HG02970 (cell line): ENCODE results near the gene CLPSL1.
"Not testable (repeated sequence)": the region's sequence is repeated elsewhere in the genome, so short reads cannot be mapped to it uniquely, and the experiment has no call there.

Experiments used
- ATAC-seq: cut with Tn5 transposase; IDR thresholded peaks from one replicate; pipeline ENCODE4 v1.9.1; 2021; ENCODE audit warnings: mild to moderate bottlenecking, moderate library complexity, moderate number of reproducible peaks; ENCODE audit not compliant: unreplicated experiment, low FRiP score

CLPSL1 gene, protein sequence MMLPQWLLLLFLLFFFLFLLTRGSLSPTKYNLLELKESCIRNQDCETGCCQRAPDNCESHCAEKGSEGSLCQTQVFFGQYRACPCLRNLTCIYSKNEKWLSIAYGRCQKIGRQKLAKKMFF

DNA sequence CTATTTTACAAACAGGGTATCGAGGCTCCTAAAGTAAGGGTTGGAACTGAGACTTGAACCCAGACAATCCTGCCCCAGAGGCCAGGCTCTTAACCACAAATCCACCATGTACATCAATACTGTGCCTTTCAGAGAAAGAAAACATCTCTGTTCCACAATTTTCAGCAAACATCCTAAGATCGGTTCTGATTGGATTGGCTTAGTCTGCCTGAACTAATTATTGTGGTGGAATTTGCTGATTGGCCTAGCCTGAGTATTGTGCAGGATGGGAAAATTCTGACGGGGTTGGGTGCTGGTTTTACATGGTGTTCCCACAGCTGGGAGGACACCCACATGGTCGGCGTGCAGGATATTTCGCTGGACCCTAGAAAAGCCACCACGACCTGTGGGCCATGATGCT lies at the start of gene CLPSL1:
Gene CLPSL1, plus strand, starts transcription at position 301 of the 400 bp plus-strand sequence. Its CDS starts 92 bp downstream, at position 393.
- ATAC-seq, result no peak

DNA sequence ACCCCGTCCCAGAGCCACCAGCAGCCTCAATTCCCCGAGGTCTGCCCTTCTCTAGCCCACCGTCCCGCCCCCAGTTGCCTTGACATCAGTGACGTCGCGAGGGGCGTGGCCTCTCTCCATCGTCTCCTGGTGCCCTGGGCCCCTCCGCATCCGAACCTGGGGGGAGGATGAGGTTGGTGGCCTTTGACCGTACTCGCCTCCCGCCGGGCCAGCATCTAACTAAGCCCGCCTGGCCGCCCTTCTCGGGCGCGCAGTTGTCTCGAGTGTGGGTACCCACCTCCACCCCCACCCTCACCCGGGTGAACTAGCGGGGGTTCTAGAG lies 49.4 kb upstream of the CLPSL1 start:
- ATAC-seq, result peak; percentile 53

DNA sequence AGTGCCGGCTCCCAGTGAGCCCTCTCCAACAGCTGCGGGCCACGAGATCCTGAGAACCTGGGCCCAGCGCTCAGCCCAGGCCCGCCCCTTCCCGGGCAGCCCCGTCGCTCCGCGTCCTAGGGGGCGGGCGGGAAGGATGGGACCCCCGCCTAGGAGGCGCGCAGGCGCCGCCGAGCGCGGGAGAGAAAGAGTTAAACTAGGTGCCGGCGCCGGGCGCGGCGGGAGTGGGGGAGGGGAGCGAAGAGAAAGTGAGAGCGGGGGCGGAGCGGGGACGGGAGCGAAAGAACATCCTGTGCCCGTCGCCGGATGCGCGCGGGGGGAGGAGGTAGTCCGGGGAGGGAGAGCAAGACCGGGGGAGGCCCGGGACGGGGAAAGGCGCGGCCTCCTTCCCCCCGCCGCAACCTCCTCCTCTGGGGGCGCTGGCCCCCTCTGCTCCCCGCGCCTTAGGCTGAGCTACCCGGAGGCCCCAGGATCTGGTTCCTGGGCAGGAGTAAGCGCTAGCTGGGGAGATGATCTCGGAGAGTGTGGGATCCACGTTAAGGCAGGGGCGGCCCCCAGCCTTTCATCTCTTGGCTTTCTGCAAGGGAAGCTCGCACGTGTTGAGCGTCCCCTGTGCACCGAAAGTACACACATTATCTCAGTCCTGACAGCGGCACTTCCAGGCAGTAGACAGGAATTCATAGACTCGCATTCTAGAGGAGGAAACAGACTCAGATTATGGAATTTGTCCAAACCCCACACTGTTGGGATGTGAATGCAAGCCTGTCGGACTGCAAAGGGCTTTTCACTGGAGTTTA lies 48.9 kb upstream of the CLPSL1 start:
- ATAC-seq, result peak; percentile 54

DNA sequence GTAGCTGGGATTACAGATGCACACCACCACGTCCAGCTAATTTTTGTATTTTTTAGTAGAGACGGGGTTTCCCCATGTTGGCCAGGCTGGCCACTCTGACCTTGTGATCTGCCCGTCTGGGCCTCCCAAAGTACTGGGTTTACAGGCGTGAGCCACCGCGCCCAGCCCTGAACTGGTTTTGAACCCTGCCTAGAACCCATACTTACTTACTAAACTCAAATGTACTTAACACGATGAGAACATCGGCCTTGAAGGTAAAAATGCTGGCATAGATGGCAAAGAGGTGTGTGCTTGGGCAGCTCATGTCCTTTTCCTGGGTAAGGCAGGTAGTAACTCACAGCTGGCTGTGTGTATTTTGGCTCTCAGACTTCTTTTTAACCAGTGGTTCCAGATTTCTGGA lies 47.2 kb upstream of the CLPSL1 start:
- no peak for ATAC-seq

DNA sequence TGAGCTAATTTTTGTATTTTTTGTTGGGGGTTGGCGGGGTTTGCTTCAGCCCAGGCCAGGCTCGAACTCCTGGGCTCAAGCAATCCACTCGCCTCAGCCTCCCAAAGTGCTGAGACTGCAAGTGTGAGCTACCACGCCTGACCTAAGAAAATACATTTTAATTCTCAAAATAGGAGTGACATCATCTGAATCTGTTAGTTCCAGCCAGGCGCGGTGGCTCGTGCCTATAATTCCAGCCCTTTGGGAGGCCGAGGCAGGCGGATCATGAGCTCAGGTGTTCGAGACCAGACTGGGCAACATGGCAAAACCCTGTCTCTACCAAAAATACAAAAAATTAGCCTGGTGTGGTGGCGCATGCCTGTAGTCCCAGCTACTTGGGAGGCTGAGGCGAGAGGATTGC lies 46.5 kb upstream of the CLPSL1 start:
- not testable (repeated sequence) for ATAC-seq

DNA sequence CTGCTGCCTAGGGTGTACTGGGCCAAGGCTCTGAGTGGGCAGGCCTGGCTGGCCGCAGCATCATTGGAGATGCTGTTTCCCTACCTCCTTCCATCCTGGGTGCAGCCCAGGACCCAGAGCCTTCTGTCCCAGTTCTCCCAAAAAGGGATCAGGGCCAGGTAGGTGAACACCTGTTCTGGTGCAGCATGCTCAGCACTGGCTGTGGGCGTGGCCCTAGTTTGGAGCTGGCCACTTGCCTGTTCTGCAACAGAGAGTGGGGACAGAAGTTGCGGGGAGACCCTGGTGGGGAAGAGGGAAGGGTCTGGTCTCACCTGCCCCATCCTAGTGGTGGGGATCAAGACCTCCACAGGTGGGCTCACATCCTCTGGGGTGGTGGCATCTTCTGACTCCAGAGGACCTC lies 45.4 kb upstream of the CLPSL1 start:
- ATAC-seq, result no peak

DNA sequence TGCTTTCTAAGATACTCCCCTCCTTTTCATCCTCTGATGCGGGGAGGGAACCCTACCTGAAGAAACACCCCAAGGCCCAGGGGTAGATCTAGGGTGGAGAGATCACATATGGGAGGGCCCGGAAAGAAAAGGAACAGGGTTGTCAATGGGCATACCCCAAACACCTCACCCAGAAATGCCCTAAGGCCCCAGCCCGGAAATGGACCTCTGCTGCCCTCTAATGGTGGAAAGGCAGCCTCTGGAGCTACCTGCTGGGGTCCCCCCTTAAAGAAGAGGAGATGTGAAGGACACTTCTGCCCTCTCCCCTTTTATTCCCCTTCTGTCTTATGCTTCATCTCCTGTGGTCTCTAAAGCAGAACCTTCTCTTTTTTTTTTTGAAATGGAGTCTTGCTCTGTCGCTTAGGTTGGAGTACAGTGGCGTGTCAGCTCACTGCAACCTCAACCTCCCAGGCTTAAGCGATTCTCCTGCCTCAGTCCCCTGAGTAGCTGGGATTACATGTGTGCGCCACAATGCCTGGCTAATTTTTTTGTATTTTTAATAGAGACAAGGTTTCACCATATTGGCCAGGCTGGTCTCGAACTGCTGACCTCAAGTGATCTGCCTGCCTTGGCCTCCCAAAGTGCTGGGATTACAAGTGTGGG lies 44.4 kb upstream of the CLPSL1 start:
- no peak for ATAC-seq

DNA sequence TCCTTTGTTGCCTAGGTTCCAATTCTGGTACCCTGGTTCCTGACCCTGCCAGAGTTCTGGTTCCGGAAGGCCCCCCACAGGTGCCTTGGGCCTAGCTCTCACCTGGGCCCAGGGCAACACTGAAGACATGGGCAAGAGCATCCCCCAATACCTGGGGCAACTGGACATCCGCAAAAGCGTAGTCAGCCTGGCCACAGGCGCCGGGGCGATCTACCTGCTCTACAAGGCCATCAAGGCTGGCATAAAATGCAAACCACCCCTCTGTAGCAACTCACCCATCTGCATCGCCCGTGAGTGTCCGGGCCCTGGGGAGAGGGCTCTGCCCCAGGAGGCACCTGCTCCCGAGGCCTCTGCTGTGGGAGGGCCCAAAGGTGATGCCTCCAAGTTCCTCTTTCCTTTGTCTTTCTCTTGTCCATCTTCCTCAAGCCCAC lies 43.8 kb upstream of the CLPSL1 start, which contains the start of gene ARMC12:
Gene ARMC12, plus strand, starts transcription at position 51 of the 431 bp plus-strand sequence. Its CDS starts 77 bp downstream, at position 128.
- ATAC-seq, result no peak

DNA sequence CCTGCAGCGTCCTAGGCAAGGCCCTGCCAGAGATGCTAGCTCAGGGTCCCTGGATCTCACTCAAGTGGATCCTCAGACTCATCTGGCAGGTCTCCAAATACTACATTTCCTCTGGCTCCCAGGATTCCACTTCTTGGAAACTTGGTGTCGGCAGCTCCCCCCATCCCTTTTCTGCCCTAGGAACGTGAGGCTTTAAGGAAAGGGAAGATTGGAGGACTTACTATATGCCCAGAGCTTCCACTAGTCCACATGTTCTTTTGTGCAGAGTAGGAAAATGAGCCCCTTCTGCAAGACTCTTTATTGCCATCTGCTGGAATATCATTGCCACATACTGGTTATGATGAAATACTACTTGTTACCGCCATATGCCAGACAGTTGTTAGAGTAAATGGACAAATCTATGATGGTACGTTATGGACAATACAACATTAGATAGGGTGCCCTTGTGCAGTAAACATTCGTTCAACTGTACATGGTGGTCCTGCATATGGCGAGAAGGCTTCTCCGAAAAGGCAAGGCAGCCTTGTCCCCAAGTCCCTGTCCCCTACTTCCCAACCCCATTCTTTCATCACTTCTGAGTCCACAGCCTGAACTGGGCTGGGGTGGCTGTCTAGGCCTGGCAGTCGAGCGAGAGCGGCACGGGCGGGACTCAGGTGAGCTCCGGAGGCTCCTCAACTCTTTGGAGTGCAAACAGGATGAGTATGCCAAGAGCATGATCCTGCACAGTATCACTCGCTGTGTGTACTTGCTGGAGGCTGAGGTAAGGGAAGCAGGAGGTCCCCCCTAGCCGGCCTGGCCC lies 43.2 kb upstream of the CLPSL1 start:
- no peak for ATAC-seq

DNA sequence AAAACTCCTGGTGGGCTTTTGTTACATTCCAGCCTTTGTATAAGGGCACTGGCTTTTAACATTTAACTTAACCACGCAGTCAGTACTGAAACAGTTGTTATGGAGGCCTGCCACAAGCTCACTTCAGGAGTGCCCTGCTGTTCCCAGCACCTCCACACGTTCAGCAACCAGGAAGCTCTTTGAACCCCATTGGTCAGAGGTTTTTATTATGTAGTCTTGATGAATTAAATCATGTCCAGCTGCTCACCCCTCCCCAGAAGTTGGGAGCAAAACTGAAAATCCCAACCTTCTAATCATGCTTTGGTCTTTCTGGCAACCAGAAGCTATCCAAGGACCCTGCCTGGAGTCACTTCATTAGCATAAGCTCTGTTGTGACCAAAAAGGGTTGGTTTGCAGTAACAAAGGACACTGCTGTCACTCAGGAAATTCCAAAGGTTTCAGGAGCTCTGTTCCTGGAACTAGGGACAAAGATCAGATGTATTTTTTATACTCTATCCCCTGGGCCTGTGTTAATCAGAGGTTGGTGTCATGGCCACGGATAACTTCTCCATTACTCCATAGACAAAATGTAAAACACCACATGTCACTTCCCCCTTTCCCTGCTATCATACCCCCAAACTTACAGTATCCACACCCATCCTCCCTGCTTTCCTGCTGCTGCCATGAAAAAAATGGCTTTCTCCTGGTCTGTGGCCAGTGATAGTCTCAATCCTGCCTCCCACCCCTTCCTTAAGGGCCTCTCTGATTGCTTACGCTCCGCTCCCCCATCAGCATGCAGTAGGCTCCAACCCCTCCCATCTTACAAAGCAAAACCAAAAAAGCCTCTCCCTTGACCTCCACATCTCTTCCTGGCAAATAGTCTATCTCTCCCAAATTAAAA lies 40.9 kb upstream of the CLPSL1 start:
- no peak for ATAC-seq

DNA sequence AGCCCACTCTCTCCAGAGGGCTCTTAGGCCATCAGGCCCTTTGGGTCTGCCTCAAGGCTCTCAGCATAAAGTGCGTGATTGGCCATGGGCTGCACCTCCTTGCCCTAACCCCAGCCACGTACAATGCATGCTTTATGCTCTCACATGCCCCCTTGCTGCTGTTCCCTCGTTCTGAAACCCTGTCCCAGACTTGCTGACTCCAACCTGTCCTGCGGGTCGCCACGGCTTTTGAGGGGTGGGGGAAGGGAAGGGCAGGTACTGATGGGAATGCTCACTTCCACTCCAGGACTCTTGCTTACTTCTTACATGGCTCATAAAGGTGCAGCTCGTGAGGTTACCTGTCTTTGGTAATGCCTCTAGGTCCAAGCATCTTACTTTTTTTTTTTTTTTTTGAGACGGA lies 38.0 kb upstream of the CLPSL1 start:
- ATAC-seq, result no peak

DNA sequence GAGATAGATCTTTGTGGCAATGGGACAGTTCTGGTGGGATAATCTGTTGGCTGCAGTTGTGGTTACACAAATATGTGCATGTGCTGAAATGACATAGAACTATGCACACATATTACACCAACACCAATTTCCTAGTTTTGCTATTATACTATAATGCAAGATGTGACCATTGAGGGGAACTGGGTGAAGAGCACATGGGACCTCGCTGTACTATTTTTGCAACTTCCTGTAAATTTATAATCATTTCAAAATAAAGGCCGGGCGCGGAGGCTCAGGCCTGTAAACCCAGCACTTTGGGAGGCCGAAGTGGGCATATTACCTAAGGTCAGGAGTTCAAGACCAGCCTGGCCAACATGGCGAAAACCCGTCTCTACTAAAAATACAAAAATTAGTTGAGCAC lies 35.3 kb upstream of the CLPSL1 start:
- no peak for ATAC-seq

DNA sequence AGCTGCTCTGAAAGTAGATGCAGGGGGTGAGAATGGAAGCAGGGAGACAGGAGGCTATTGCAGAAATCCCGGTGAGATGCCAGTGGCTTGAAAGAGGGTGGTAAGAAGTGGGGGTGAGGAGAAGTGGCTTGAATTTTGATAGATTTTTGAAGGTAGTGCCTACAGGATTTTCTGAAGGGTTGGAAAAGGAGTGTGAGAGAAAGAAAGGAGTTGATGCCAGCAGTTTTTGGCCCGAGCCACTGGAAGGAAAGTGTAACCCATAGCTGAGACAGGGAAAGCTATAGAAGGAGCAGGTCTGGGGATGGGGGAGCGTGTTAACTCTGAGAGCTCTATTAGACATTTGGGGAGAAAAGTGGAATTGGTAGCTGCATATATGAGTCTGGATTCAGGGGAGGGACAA lies 34.3 kb upstream of the CLPSL1 start:
- ATAC-seq, result no peak

DNA sequence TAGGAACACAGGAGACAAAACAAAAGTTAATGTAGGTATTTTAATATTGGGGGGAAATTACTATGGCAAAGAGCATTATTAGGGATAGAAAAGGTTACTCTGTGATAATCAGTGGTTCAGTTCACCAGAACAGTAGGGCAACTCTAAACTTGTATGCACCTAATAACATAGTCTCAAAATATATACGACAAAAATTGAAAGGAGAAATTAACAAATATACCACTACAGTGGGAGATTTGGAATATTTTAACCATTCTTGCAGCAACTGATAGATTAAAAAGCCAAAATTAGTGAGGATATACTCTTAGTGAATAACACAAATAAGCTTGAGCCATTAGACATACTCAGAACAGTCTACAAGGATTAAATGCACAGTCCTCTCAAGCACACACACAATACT lies 32.9 kb upstream of the CLPSL1 start:
- ATAC-seq, result no peak

DNA sequence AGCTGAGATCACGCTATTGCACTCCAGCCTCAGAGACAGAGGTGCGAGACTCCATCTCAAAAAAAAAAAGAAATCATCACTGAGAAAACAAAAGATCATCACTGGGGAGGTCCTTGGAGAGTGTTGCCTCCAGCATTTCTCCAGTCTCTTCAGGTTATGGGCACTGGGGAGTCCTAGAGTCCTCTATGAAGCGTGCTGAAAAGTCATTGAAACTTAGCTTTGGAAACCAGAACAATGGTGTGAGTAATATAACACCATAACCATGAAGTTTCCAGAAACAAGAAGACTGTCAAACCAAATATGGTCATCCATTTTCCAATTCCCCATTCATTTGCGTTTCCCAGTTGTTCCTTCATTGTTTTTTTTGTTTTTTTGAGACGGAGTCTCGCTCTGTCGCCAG lies 30.3 kb upstream of the CLPSL1 start:
- ATAC-seq, result no peak

DNA sequence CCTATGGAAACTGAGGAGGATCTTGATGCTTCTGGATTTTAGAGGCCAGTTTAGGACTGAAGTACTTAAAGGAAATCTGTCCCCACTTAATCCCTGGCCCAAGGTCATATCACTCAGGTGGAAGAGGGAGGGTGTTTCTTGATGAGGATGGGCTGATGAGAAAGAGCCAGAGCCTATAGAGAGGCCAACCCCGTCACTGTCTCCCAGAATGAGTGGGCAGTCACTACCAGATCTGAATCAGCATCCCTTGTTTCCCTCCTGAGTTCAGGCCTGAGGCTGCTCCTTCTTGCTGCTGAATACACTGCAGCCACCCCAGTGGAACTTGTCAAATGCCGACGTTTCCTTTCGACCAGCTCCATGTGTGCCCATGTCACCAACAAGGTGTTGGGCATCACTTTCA lies 29.2 kb upstream of the CLPSL1 start:
- no peak for ATAC-seq

DNA sequence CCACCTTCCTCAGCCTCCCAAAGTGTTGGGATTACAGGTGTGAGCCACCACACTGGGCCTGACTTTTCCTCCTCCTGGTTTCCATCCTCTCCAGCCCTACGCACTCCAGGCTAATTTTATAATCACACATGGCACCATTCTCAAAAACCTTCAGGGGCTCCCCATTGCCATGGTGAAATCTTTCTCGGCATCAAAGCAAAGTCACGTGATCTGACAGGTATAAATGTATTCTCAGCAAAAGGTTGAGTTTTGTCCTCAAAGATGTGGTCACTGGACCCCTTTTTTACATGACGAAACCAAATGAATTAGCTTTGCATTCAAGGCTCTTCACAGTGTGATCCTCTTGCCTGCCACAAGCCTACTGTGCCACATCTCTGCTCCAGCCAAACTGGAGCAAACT lies 28.5 kb upstream of the CLPSL1 start:
- no peak for ATAC-seq

DNA sequence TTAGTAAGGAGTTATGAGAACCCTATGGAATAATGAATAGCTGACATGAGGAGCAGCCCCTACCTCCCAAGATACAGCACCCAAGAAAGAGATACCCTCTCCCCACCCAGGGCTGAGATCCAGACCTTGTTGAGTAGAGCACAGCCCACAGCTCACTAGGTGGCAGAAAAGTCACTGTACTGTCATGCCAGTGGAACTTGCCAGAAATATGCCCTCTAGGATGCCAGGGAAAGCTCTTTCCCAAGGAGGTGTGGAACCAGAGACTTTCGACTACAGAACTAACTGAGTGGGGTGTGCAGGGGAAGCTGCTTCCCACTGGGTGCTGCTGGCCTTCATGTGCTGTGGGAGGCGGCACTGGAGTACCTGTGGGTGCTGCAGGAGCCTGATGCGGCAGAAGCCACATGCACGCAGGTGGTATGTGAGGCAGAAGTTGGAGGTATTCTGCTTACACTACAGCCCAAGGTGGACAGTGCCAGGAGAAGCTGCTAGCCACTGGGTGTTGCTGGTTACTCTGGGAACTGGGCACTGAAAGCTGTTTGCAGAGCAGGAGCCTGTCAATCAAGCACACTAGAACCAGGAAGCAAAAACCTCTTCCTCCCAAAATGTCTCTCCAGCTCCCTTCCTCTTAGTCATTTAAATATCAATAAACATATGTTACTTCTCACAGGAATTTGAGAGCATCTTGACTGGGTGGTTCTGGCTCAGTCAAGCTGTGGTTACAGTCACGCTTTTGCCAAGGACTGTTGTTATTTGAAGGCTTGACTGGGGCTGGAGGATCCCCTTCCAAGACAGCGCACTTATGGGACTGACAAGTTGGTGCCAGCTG lies 26.2 kb upstream of the CLPSL1 start:
- ATAC-seq, result no peak

DNA sequence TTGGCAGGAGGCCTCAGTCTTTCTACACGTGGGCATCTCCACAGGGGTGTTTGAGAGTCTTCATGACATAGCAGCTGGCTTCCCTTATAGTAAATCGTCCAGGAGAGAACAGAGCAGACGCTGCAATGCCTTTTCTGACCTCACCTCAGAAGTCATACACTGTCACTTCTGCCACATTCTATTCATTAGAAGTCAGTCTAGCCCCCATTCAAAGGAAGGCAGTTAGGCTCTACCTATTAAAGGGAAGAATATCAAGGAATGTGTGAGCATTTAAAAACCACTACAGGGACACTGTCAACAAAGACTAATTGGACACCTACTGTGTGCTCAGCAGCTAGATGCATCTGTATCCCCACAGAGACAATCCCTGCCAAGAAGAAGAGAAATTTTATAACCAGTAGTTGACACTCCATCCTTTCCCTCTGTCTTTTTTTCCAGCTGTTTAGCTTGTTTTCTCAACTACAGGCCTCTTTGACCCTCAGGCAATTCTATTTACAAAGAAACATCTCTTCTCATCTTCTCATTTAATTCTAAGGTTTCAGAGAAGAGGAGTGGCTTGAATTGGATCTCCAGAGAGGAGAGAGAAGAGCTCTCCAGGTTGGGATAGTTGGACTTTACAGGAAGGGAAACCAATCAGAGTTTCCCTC lies 25.4 kb upstream of the CLPSL1 start:
- no peak for ATAC-seq
